ENCODE measurements around the gene ARL14. TPM values are rescaled to one million over a fixed set of nuclear protein-coding genes. Genes with fewer than 3 reads are reported as not detected.
"Not testable (repeated sequence)": the region's sequence is repeated elsewhere in the genome, so short reads cannot be mapped to it uniquely, and the experiment has no call there.

Gene ARL14
- polyA plus RNA-seq, 4 donors, result 0.23 to 0.24 TPM; not detected in 2

DNA sequence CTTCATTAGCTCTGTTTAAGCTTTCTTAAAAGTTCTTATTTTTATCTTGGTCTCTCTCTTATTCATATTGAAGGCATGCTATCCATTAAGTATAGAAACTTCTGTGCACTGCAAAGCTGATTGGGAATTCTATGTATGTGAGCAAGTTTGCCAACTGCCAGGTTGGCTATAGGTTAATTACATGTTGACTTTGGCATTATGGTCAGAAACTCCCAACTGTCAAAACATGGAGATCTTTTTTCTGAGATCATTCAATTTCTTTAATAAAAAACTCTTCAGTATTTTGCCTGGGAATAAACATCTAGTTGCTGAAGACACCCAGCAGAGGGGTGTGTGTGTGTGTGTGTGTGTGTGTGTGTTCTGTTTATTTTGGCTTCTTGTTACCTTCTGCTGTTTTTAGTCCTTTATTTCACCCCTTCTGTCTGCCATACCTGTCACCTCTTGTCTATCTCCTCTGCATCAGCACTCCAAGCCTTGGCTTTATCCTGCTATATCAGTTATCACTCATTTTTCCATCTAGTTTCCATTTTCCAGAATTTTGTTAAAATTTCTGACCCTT is 1.3 kb upstream of the ARL14 start:
- no peak for DNase-seq (ENCODE audit: low read depth in 4 of 4, low spot score in 2 of 4)

DNA sequence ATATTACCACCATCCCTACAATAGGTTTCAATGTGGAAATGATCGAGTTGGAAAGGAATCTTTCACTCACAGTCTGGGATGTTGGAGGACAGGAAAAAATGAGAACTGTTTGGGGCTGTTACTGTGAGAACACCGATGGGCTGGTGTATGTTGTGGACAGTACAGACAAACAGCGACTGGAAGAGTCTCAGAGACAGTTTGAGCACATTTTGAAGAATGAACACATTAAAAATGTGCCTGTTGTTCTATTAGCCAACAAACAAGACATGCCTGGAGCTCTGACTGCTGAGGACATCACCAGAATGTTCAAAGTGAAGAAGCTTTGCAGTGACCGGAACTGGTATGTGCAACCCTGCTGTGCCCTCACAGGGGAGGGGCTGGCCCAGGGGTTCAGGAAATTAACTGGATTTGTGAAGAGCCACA is 510 bp downstream of the ARL14 start:
- DNase-seq (ENCODE audit: low read depth in 4 of 4, low spot score in 2 of 4), result no peak

DNA sequence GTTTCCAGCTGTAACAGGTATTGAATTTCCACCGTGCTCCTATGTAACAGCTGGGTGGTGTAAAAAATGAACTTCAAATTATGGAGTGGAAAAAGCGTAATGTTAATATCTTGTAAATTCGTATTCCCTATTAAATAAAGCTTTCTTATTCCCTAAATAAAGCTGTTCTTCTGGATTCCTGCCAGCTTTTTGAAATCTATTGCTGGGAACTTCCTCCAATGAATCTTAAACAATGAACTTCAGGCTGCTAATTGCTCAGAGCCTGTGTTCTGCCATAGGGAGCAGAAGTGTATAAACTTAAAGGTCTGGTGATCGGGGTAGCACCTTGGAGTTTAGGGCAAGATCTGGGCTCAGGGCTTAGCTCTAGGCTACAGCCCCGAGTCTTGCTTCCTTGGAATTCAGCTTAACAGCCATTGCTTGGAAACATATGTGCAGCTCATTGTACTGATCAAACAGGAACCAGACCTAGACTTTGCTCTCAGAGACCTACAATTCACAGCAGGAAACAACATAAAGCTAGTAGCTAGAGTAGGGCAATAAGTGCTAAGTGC is 1.4 kb downstream of the ARL14 start:
- DNase-seq (ENCODE audit: low read depth in 4 of 4, low spot score in 2 of 4), result peak in 1 of 4 donors; percentile 36

DNA sequence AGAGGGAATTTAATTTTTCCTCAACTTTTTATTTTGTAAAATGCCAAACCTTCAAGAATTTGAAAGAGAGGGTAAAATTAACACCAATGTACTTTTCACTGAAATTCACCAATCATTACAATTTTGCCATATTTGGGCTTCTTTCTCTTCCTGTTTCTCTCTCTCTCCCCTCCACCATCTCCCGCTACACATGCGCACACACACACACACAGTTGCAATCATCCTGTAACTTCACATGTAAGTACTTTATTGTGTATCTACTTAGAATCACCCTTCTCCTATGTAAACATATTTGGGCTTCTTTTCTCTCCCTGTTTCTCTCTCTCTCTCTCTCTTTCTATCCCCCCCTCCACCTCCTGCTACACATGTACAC is 7.4 kb downstream of the ARL14 start:
- no peak for DNase-seq (ENCODE audit: low read depth in 4 of 4, low spot score in 2 of 4)

DNA sequence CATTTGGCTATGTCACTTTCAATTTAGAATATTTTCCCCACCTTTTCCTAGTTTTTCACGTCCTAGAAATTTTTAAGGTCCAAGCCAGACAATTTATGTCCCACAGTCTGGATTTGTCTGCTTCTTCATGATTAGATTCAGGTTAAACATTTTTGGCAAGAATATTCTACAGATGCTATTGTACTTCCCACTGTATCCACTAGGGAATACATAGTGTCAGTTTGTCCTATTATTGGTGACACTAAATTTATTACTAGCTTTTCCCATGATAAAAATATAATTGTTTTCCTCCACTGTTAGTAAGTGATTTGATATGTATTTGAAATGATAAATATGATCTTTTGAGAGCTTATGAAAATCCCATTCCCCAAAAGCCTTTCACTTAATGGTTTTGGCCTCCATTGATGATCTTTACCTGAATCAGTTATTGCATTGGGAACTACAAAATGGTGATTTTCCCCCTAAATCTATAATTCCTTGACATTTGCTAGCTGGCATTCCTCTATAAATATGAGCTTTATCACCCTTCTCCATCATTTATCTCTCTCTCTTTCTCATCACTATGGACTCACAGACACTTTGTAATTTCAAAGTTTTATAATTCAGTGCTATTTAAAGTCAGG is 8.3 kb downstream of the ARL14 start:
- DNase-seq (ENCODE audit: low read depth in 4 of 4, low spot score in 2 of 4), result no peak

DNA sequence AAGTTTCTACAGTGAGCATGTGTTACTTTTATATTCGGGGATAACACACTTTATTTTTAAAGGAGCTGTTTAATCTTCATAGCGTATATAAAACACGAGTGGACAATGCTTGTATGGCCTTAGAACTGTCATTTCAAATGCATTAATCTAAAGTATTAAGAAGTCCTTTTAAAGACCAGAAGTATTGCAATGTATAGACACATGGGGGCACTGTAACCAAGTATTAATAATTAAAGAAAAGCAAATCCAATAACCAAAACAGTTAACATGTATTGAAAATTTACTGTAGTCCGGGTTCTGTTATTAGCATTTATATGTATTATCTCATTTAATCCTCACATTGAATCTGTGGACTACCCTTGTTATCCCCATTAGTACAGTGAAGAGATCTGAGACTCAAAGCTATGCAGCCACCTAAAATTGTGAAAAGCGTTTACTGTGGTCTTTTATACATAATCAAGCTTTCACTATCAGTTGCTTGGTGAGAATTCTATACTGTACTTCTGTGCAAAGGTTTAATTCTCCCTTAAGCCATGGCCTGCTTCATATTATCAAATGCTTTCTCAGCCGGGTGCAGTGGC is 10.1 kb downstream of the ARL14 start:
- DNase-seq (ENCODE audit: low read depth in 4 of 4, low spot score in 2 of 4), result no peak

DNA sequence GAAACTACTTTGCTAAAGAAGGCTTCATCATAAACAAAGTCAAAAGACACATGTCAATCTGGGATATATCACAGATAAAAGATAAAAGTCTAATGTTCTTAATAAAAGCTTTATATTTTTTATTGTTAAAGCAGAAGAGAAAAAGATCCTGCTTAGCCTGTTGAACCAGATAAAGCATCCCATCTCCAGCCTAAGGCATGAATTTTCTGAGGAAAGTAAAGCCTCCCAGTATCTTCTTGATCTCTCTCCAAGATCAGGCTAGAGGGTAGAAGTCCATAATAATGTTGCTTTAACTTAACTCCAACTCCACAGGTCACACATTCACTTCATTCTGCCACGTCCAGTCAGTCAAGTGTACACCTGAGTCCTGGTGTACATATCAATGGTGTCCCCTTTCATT is 14.2 kb downstream of the ARL14 start:
- no peak for DNase-seq (ENCODE audit: low read depth in 4 of 4, low spot score in 2 of 4)

DNA sequence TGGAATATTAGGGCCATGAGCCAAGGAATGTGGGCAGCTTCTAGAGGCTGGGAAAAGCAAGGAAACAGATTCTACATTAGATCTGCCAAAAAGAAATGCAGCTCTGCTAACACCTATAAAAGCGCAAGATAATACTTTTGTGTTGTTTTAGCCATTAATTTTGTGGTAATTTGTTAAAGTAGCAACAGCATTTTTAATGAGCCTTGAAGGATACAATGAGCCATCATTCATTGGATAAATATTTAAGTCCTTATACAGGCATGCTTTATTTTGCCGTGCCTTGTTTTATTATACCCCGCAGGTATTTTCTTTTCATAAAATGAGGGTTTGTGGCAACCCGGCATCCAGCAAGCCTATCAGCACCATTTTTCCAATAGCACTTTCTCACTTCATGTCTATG is 15.0 kb downstream of the ARL14 start:
- no peak for DNase-seq (ENCODE audit: low read depth in 4 of 4, low spot score in 2 of 4)

DNA sequence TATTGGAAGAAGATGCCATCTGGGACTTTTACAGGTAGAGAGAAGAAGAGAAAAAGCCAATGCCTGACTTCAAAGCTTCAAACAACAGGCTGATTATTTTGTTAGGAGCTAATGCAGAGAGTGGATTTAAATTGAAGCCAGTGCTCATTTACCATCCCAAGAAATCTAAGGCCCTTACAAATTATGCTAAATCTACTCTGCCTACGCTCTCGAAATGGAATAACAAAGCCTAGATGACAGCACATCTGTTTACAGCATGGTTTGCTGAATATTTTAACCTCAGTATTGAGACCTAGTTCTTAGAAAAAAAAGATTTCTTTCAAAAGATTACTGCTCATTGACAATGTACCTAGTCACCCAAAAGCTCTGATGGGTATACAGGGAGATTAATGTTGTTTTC is 16.2 kb downstream of the ARL14 start:
- no peak for DNase-seq (ENCODE audit: low read depth in 4 of 4, low spot score in 2 of 4)

DNA sequence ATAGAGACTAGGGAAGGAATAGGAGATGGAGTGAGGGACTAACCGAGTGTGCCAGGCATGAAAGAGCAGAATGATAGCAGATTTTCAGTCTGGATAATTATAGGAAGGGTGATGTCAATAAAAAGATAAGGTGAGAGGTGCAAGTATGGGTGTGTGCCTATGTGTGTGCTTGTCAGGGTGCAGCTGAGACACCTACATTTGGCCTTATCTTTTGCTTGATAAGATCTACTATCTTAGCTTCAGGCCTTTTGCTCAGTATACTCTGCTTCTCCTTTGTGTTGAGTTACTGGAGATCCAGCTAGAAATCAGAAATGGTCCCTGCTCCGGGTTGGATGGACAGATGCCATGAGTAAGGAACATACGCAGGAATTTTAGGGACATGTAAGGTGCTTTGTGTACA is 17.4 kb downstream of the ARL14 start:
- DNase-seq (ENCODE audit: low read depth in 4 of 4, low spot score in 2 of 4), result no peak

DNA sequence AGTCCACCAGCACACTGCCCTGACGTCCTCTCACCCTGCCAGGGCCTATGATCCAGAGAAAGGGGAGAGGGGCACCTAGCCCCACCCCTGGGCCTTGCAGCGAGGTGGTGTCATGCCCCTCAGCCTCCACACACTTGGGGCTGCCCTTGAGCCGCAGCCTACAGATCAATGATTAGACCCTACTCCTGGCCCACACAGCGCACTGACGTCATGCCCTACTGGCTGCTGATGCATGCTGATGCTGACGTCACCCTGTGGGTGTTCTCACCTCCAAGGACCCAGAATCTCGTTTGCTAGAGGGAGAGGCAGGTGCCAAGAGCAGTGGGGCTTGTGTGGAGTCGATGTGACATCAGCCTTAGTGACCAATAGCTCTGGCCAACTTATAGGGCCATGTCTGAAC is 18.0 kb downstream of the ARL14 start:
- no peak for DNase-seq (ENCODE audit: low read depth in 4 of 4, low spot score in 2 of 4)

DNA sequence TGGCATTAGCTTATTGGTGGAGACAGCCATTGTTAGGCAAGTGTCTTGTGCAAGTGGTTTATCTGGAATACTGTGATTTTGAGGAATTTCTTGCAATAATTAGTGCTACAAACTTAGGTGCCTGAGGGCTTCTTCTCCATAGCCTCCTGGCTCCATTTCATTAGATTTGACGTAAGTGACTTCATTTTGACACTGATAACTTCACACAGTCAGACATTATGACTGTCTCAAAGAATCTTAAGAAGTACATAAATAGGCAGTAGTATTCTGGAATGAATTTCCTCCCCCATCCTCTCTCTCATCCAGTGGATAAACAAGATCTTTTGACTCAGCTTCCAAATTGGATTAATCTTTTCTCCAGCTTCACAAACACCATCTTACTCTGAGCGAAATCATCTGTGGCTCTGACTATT is 19.0 kb downstream of the ARL14 start:
- DNase-seq (ENCODE audit: low read depth in 4 of 4, low spot score in 2 of 4), result no peak

DNA sequence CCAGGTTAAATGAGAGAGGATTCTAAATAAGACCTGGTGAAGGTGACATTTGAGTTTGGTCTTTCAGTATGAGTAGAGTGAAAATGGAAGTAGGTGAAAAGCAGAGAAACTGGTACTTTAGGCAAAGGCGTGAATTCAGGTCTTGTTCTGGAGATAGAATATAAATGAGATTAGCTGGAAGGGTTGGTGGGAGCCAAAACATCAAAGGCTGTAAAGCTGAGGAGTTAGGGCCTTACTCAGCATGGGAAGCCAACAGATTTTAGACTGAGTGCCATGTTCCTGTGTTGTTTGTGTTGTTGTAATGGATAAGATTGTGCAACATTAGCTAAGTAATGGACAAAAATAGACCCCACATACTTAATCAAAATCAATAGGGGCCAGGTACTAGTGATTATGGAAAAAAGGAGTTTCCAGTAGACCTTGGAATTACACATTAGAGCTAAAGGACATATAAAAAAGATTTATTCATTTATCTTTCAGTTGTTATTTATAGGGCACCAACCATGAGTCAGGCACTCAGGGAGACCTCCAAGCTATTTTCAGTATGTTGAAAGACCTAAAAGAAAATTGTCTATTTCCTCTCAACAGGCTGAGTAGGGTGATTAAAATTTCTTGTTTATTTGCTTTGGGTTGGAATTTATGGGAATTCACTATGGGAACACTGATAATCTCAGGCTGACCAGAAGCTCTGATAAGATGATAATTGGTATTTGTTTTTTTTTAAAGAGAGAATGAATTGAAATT is 20.8 kb downstream of the ARL14 start:
- DNase-seq (ENCODE audit: low read depth in 4 of 4, low spot score in 2 of 4), result no peak

DNA sequence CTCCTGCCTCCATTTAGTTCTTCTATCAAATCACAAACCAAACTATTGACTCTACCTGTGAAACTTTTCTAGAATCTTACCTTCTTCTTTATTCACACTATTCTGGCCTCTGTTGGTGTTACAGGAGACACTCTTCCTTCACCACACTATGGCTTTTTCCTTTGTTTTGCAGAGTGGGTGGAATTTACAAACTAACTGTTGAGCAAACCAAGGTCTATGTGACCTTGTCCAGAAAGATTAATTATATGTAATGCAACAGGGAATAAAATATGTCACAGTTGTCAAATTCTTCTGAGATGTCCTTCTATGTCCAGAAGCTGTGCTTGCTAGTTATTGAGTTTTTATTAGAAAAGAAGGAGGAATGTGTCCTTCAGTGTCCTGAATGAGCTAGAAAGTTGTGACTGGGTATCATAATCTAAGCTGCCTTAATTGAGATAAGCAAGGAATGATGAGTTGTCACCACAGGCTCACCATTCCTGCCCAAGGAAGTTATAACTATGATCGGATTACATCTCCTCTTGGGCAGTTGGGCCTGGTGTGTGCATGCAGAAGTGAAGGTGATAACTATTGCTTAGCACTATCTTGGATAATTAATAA is 21.7 kb downstream of the ARL14 start:
- DNase-seq (ENCODE audit: low read depth in 4 of 4, low spot score in 2 of 4), result no peak

DNA sequence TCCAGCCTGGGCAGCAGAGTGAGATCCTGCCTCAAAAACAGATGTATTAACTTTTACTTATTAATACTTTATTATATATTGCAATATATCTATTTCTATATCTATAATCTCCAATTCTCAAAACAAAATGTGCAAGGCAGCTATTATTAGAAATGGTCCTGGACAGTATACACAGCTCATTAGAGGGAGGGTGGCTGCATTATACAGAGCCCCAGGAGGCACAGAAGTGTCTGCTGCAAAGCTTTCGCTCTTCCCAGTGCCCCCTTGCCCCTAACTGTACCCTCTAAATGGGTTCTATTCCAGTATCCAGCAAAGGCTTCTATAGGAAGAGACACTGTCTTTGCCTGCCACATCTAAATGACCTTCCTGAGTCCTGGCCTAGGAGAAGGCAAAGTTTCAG is 24.5 kb downstream of the ARL14 start:
- no peak for DNase-seq (ENCODE audit: low read depth in 4 of 4, low spot score in 2 of 4)

DNA sequence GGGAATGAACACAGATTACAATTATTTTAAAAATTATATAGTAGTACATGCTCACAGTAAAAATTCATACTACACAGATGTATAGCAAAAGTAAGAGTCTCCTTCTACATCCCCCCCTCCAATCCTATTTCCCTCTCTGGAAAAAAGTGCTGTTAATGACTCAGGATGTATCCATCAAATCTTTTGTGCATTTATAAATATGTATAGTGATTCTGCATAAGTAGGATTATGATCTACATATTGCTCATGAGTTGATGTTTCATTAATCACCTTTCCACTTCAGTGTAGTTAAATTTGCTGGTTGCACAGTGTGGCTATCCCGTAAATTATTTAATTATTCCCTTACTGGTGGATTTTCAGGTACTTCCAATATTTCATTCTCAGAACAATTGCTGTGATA is 25.3 kb downstream of the ARL14 start:
- DNase-seq (ENCODE audit: low read depth in 4 of 4, low spot score in 2 of 4), result no peak

DNA sequence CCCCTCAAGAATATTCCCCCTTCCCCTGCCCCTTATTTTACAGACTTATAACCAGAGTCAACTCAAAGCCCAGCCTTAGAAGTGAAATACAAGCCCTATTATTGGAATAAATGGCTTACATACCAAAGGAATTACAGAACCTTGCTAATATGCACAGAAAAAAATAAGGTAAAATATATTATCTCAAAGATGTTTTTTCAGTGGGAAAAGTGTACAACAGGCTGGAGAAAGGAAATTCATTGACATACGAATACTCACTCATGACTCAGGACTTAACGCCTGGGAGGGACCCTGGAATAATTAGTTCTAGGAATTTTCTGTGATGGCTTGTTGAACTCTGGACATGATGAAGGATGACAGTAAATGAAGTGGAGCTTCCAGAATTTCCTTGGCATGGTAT is 27.0 kb downstream of the ARL14 start:
- DNase-seq (ENCODE audit: low read depth in 4 of 4, low spot score in 2 of 4), result no peak

DNA sequence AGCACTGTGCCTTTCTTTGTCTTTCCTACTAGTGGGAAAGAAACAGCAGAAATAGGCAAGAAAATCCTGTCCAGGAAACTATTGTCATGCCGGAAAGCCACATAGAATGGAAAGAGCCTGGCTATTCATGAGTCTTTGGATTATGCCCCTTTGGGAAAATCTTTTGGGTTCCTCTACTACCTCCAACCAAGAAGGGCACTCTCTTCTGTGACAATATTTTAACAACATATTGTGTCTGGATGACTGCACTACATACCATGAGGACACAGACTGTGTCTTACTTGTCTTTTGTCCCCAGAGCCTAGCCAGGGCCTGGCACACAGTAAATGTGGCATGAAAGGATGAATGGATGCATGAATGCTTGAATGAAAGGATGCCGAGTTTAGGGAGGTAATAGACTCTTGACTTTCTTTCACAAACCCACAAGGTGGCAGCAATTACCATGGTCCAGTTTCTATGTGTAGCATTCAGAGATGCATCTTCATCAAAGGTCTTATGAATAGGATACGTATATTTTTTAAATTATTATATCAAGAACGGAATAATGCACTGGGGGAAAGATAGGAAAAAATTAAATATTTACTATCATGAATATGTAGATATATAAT is 30.3 kb downstream of the ARL14 start:
- peak in 3 of 4 donors; percentile 11 to 24 (median 16) for DNase-seq (ENCODE audit: low read depth in 4 of 4, low spot score in 2 of 4)

DNA sequence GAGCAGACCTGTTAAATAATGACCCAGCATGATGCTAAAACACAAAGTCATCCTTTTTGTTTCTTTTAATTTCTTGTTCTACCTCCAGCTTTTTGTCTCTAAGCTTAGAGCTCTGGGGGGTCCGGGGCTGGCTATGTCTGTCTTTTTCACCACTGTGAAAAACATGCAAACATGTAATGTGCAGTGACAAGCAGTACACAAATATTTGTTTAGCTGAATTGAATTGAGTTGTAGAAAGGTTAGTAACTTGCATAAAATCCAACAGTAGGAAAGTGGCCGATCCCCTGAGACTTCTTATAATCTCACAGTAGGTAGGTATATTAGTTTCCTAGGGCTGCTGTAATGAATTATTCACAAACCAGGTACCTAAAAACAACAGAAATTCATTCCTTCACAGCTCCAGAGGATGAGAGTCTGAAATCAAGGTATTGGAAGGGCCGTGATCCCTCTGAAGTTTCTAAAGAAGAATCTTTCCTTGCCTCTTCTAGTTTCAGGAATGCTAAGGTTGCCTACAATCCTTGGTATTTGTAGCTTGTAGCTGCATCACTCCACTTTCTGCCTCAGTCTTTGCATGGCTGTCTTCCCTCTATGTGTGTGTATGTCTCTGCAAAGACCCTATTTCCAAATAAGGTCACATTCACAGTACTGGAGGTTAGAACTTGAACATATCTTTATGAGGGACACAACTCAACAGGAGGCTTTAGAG is 32.7 kb downstream of the ARL14 start:
- no peak for DNase-seq (ENCODE audit: low read depth in 4 of 4, low spot score in 2 of 4)

DNA sequence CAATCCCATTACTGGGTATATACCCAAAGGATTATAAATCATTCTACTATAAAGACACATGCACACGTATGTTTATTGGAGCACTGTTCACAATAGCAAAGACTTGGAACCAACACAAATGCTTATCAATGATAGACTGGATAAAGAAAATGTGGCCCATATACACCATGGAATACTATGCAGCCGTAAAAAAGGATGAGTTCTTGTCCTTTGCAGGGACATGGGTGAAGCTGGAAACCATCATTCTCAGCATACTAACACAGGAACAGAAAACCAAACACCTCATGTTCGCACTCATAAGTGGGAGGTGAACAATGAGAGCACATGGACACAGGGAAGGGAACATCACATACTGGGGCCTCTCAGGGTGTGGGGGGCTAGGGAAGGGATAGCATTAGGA is 36.2 kb downstream of the ARL14 start:
- not testable (repeated sequence) for DNase-seq (ENCODE audit: low read depth in 4 of 4, low spot score in 2 of 4)
